HepG2 (cell line): Measurements from ENCODE around the gene SFMBT1. TPM values are rescaled to one million over a fixed set of nuclear protein-coding genes. Genes with fewer than 3 reads are reported as not detected.

Experiments
- ATAC-seq: fragments of 200-7000 bp; cut with Tn5 transposase; 3 replicates; pipeline ENCODE4 v1.9.1; 2020; ENCODE audit warnings: mild to moderate bottlenecking, moderate library complexity
- BruUV-seq: library from RNA; stranded (reverse); fragments of 400-500 nt; replicated peaks from 2 replicates; lab custom pipeline; 2021; lab: Mats Ljungman, UMichigan
- CTCF ChIA-PET: fragments of 300-600 bp; formaldehyde crosslinking; extraction: SDS; loops from one replicate; lab custom pipeline; 2021; ENCODE audit warnings: low total read pairs, inconsistent platforms, low intra/inter-chr PET ratio; lab: Yijun Ruan, JAX
- POLR2A ChIA-PET: fragments of 350-600 bp; sonication (Branson Sonifier 250); formaldehyde crosslinking; loops from one replicate; lab custom pipeline; 2020; ENCODE audit warnings: antibody characterized with exemption, inconsistent platforms; lab: Yijun Ruan, JAX
- DNase-seq: peaks from one replicate; pipeline ENCODE4 v3.0.0-alpha.2; 2015; ENCODE audit warnings: low spot score
- FAIRE-seq: peaks from 3 replicates; lab custom pipeline; 2011; peaks lifted over from hg19 to GRCh38; lab: Jason Lieb, UNC
- H2AFZ ChIP-seq: one replicate; pipeline ENCODE4 v1.6.1; 2011; ENCODE audit warnings: low read length, inconsistent platforms
- H3K27ac ChIP-seq: fragments of 300-600 bp; 3 replicates; pipeline ENCODE4 v1.8.0; 2011; ENCODE audit warnings: mixed run types, mild to moderate bottlenecking, mixed read lengths, low read length, inconsistent platforms; ENCODE audit not compliant: insufficient read depth; ENCODE audit errors: extremely low read length
- H3K27me3 ChIP-seq, 2 experiments: fragments of 200-600 bp in 1 of 2; 2 replicates in 1 of 2; 3 replicates in 1 of 2; pipeline versions ENCODE4 v1.6.0 to v1.8.0; 2011; ENCODE audit warnings: low read length in 2 of 2, mild to moderate bottlenecking in 2 of 2, moderate library complexity in 2 of 2, inconsistent platforms in 1 of 2; ENCODE audit not compliant: insufficient read depth in 2 of 2, control insufficient read depth in 1 of 2
- H3K36me3 ChIP-seq, 2 experiments: fragments of 200-600 bp in 1 of 2; replicated peaks in 1 of 2; 2 replicates in 1 of 2; 3 replicates in 1 of 2; pipeline versions ENCODE4 v1.5.1 to v1.8.0; 2011; ENCODE audit warnings: low read length in 2 of 2, inconsistent platforms in 1 of 2; ENCODE audit not compliant: insufficient read depth in 2 of 2, control insufficient read depth in 1 of 2
- H3K4me1 ChIP-seq: 2 replicates; pipeline ENCODE4 v1.5.1; 2012; ENCODE audit warnings: low read length, inconsistent platforms; ENCODE audit not compliant: insufficient read depth
- H3K4me2 ChIP-seq: 2 replicates; pipeline ENCODE4 v1.6.0; 2011; ENCODE audit warnings: low read depth, low read length, inconsistent platforms
- H3K4me3 ChIP-seq, 3 experiments: fragments of 200-600 bp in 1 of 3; sonication (generic), shearing (Covaris generic) in 1 of 3; replicated peaks in 1 of 3; 2 replicates each; pipeline ENCODE4 v1.5.1; 2011 to 2016; ENCODE audit warnings: low read length in 3 of 3, inconsistent platforms in 2 of 3, low read depth in 2 of 3, mild to moderate bottlenecking in 2 of 3, control low read depth in 1 of 3, mixed read lengths in 1 of 3; ENCODE audit not compliant: insufficient read depth in 1 of 3
- H3K79me2 ChIP-seq: one replicate; pipeline ENCODE4 v1.6.1; 2011; ENCODE audit warnings: low read length, inconsistent platforms; ENCODE audit not compliant: insufficient read depth
- H3K9ac ChIP-seq: 2 replicates; pipeline ENCODE4 v1.6.0; 2011; ENCODE audit warnings: mild to moderate bottlenecking, low read depth, low read length, inconsistent platforms; ENCODE audit not compliant: insufficient read depth
- H3K9me3 ChIP-seq: 2 replicates; pipeline ENCODE4 v1.5.1; 2012; ENCODE audit warnings: mild to moderate bottlenecking, low read length
- H4K20me1 ChIP-seq: 2 replicates; pipeline ENCODE4 v1.6.0; 2011; ENCODE audit warnings: inconsistent platforms, mild to moderate bottlenecking, low read length, moderate library complexity; ENCODE audit not compliant: insufficient read depth
- FOXP4 ChIP-seq: sonication (generic); formaldehyde crosslinking; IDR thresholded peaks from 2 replicates; pipeline ENCODE4 v1.4.0; 2020; ENCODE audit warnings: missing genetic modification reagents
- HDAC2 ChIP-seq: sonication (generic); formaldehyde crosslinking; IDR thresholded peaks from 2 replicates; pipeline ENCODE4 v1.4.0; 2020; ENCODE audit warnings: missing genetic modification reagents
- HNF1B ChIP-seq: sonication (generic); formaldehyde crosslinking; IDR thresholded peaks from 2 replicates; pipeline ENCODE4 v1.5.1; 2020; ENCODE audit warnings: mild to moderate bottlenecking, moderate library complexity, missing genetic modification reagents
- KAT8 ChIP-seq: IDR thresholded peaks from 2 replicates; pipeline ENCODE4 v1.6.1; 2016; ENCODE audit warnings: missing genetic modification reagents, missing compliant biosample characterization
- KMT2B ChIP-seq: IDR thresholded peaks from 2 replicates; pipeline ENCODE4 v1.6.1; 2016; ENCODE audit warnings: missing genetic modification reagents, missing compliant biosample characterization
- MAF1 ChIP-seq: sonication (generic); formaldehyde crosslinking; IDR thresholded peaks from 2 replicates; pipeline ENCODE4 v1.5.0; 2020; ENCODE audit warnings: missing genetic modification reagents, borderline replicate concordance
- MAFF ChIP-seq: IDR thresholded peaks from 2 replicates; pipeline ENCODE4 v1.6.1; 2011; ENCODE audit warnings: low read depth, low read length, improper control_type of control experiment
- MIXL1 ChIP-seq: IDR thresholded peaks from 2 replicates; pipeline ENCODE4 v1.6.1; 2016
- NR0B2 ChIP-seq: sonication (generic); formaldehyde crosslinking; IDR thresholded peaks from 2 replicates; pipeline ENCODE4 v1.4.0; 2020; ENCODE audit warnings: mild to moderate bottlenecking, missing genetic modification reagents
- NR2F6 ChIP-seq, 2 experiments: IDR thresholded peaks; 2 replicates each; pipeline ENCODE4 v1.6.1; 2016; ENCODE audit warnings: antibody characterized with exemption in 1 of 2, mild to moderate bottlenecking in 1 of 2
- YEATS4 ChIP-seq: sonication (generic); formaldehyde crosslinking; IDR thresholded peaks from 2 replicates; pipeline ENCODE4 v1.4.0; 2020; ENCODE audit warnings: missing genetic modification reagents, borderline replicate concordance
- ZNF18 ChIP-seq: sonication (generic); formaldehyde crosslinking; IDR thresholded peaks from 2 replicates; pipeline ENCODE4 v1.8.0; 2022; ENCODE audit warnings: mild to moderate bottlenecking, missing genetic modification reagents; ENCODE audit not compliant: insufficient replicate concordance
- ZNF644 ChIP-seq: IDR thresholded peaks from 2 replicates; pipeline ENCODE4 v1.6.1; 2016; ENCODE audit warnings: low read depth
- ZNF879 ChIP-seq: sonication (generic); formaldehyde crosslinking; IDR thresholded peaks from 2 replicates; pipeline ENCODE4 v1.8.1; 2023; ENCODE audit warnings: missing genetic modification reagents
- WGBS: methylation state at CpG from one replicate; pipeline ENCODE4 v1.1.6; 2017; ENCODE audit warnings: low lambda C conversion rate; 5-methylcytosine and 5-hydroxymethylcytosine counted together
- in situ Hi-C: cut with HindIII; loops from 2 replicates; pipeline ENCODE4 v1.10.0; 2017; ENCODE audit warnings: low pct_unique_long_range_greater_than_20kb; ENCODE audit not compliant: extremely low pct_ligation_motif_present
- intact Hi-C: fragments of 100-400 bp; cut with micrococcal nuclease; formaldehyde crosslinking; loops from one replicate; pipeline ENCODE4 v1.10.0; 2022; ENCODE audit not compliant: unreplicated experiment
- polyA plus RNA-seq, 8 experiments: library from polyadenylated mRNA; depleted of rRNA in 3 of 8; stranded (reverse) in 7 of 8; unstranded in 1 of 8; fragments of >200 nt; fragmentation: Illumina TruSeq in 4 of 8; extraction: Trizol in 4 of 8; gene quantifications; 2 replicates each; pipeline versions ENCODE4 v1.2.1 to v1.2.3, GENCODE V29; 2011 to 2016; ENCODE audit warnings: low read depth in 4 of 8, missing spikeins in 1 of 8, mixed read lengths in 1 of 8; ENCODE audit not compliant: insufficient read depth in 1 of 8
- total RNA-seq, 5 experiments: library from RNA; depleted of rRNA; stranded (reverse); fragments of >200 nt; fragmentation: Illumina TruSeq; extraction: Trizol; gene quantifications; 2 replicates each; pipeline ENCODE4 v1.2.3, GENCODE V29; 2016; ENCODE audit warnings: low read depth in 1 of 5

Gene SFMBT1
- total and polyA plus RNA-seq, 2 of the 13 experiments (the other 11 are each of a cell fraction or from before 2014, with no cell fraction given), result 3.8 to 12.8 TPM

GRCh38 chr3:52894756-52895155 lies 151.1 kb downstream of the SFMBT1 start (continued):
- no peak for TF ChIP-seq ZNF18 (CRISPR knock-in tag)
- TF ChIP-seq, all 625 proteins: peak for 0

- intact Hi-C loops, result loop anchor here (5.0 kb wide), 1 partner anchor 41 kb away; no protein-coding TSS in a partner anchor
- Histone ChIP-seq H3K4me2 (peak overlapping the region; percentile 51), H3K9me3 (no peaks in the 10 kb centered on the region), H3K79me2 (peaks cover 12% of the 10 kb centered on the region), H3K27ac (peak overlapping the region; percentile 56), H3K4me3 (peak overlapping the region in 1 of 3 experiments; percentile 6; a peak in 1 of 6 replicates), H3K36me3 (no peaks in the 10 kb centered on the region; a peak in 1 of 5 replicates), H3K4me1 (peaks cover 66% of the 10 kb centered on the region), H2AFZ (no peak overlapping the region), H4K20me1 (no peaks in the 10 kb centered on the region), H3K9ac (peak overlapping the region; percentile 47), H3K27me3 (no peaks in the 10 kb centered on the region)
- no TSS peak for BruUV-seq
- in situ Hi-C loops, result no loop called here
- ChIA-PET POLR2A (interaction anchor here (1.8 kb wide), 1 partner anchor 10 kb away, joined by 8 read pairs; no protein-coding TSS in a partner anchor), CTCF (no interaction called here)
- FAIRE-seq, result peak; percentile 98
- 0% methylated on average over 4 of the region's 4 CpGs for WGBS
- ATAC-seq, result peak; percentile 86
- peak; percentile 82 for DNase-seq
- TF ChIP-seq MAF1 (CRISPR knock-in tag) (no peak), ZNF644 (peak; percentile 91; the same call in 1 of the 2 replicates), MAFF (0 out of 2 replicates have a peak, but pooled peaks have one; percentile 3), ZNF879 (CRISPR knock-in tag) (no peak), YEATS4 (no peak; the same call in 1 of the 2 replicates), HNF1B (CRISPR knock-in tag) (peak; percentile 41; the same call in 1 of the 2 replicates), FOXP4 (0 out of 2 replicates have a peak, but pooled peaks have one; percentile 23), MIXL1 (CRISPR knock-in tag) (no peak), KMT2B (CRISPR knock-in tag) (0 out of 2 replicates have a peak, but pooled peaks have one; percentile 26), HDAC2 (CRISPR knock-in tag) (peak; percentile 69; the same call in 1 of the 2 replicates), NR0B2 (no peak), KAT8 (CRISPR knock-in tag) (peak; percentile 45; the same call in 1 of the 2 replicates), NR2F6 (IDR thresholded peaks at IDR 0.05) (peak; percentile 33; the same call in 1 of the 2 replicates), NR2F6 (CRISPR knock-in tag; IDR thresholded peaks at IDR 0.05) (peak; percentile 66; the same call in 1 of the 2 replicates)
Measured at GRCh38 chr3:52893723-52894122, 152.2 kb downstream of the SFMBT1 start.
